HEK293 (cell line): ENCODE measurements around the gene RASSF8.

Experiments used
- OVOL3 ChIP-seq: fragments of 450-650 bp; formaldehyde crosslinking; IDR thresholded peaks from 2 replicates; pipeline ENCODE4 v1.5.1; 2016; ENCODE audit warnings: missing biosample characterization, missing genetic modification characterization
- ZBTB1 ChIP-seq: fragments of 450-650 bp; formaldehyde crosslinking; IDR thresholded peaks from 2 replicates; pipeline ENCODE4 v1.5.1; 2016; ENCODE audit warnings: missing biosample characterization, missing genetic modification characterization
- ZBTB8A ChIP-seq: fragments of 450-650 bp; formaldehyde crosslinking; IDR thresholded peaks from 2 replicates; pipeline ENCODE4 v1.5.1; 2016; ENCODE audit warnings: missing biosample characterization, missing genetic modification characterization
- ZEB2 ChIP-seq: fragments of 450-650 bp; formaldehyde crosslinking; IDR thresholded peaks from 2 replicates; pipeline ENCODE4 v1.5.1; 2016; ENCODE audit warnings: missing biosample characterization, missing genetic modification characterization
- ZNF155 ChIP-seq: fragments of 450-650 bp; formaldehyde crosslinking; IDR thresholded peaks from 2 replicates; pipeline ENCODE4 v1.5.1; 2016; ENCODE audit warnings: missing biosample characterization, missing genetic modification characterization
- ZNF19 ChIP-seq: fragments of 450-650 bp; formaldehyde crosslinking; IDR thresholded peaks from 2 replicates; pipeline ENCODE4; 2016; ENCODE audit warnings: missing biosample characterization, missing genetic modification characterization, low read depth
- ZNF555 ChIP-seq: fragments of 450-650 bp; formaldehyde crosslinking; conservative IDR thresholded peaks from 2 replicates; pipeline ENCODE4 v1.5.1; 2017; ENCODE audit warnings: missing biosample characterization, mild to moderate bottlenecking, missing genetic modification characterization, inconsistent platforms
- ZNF571 ChIP-seq: fragments of 450-650 bp; formaldehyde crosslinking; IDR thresholded peaks from 2 replicates; pipeline ENCODE4 v1.5.0; 2017; ENCODE audit warnings: missing biosample characterization, missing genetic modification characterization
- ZNF660 ChIP-seq: fragments of 450-650 bp; IDR thresholded peaks from 2 replicates; pipeline ENCODE4 v1.5.1; 2018; ENCODE audit warnings: missing biosample characterization, mild to moderate bottlenecking, missing genetic modification characterization
- TF ChIP-seq, protein P1 (sequence below): fragments of 450-650 bp; formaldehyde crosslinking; IDR thresholded peaks from 2 replicates; pipeline ENCODE4 v1.5.1; 2016; ENCODE audit warnings: missing biosample characterization, missing genetic modification characterization
- TF ChIP-seq, protein P2 (sequence below): fragments of 450-650 bp; formaldehyde crosslinking; IDR thresholded peaks from 2 replicates; pipeline ENCODE4 v1.5.1; 2016; ENCODE audit warnings: missing biosample characterization, missing genetic modification characterization
- TF ChIP-seq, protein P3 (sequence below): fragments of 450-650 bp; formaldehyde crosslinking; IDR thresholded peaks from 2 replicates; pipeline ENCODE4 v1.5.1; 2016; ENCODE audit warnings: missing biosample characterization, missing genetic modification characterization

DNA sequence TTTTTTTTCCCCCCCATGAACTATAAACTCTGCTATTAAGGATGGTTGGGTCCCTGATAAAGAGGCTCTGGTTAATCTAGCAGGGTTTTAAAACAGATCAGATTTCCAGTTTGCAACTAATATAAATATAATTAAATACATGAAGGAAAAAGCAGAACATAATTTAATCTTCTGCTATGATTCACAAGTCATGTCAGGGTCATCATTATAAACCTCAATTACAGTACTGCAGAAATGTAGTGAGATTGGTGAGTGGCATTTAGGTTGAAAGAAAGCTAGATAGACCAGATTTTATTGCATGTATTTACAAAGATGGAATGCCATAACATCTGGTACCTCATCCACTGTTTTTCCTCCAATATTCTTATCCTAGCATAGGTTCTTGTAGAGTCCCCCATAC lies 14.5 kb upstream of the RASSF8 start:
- TF ChIP-seq, protein P1, sequence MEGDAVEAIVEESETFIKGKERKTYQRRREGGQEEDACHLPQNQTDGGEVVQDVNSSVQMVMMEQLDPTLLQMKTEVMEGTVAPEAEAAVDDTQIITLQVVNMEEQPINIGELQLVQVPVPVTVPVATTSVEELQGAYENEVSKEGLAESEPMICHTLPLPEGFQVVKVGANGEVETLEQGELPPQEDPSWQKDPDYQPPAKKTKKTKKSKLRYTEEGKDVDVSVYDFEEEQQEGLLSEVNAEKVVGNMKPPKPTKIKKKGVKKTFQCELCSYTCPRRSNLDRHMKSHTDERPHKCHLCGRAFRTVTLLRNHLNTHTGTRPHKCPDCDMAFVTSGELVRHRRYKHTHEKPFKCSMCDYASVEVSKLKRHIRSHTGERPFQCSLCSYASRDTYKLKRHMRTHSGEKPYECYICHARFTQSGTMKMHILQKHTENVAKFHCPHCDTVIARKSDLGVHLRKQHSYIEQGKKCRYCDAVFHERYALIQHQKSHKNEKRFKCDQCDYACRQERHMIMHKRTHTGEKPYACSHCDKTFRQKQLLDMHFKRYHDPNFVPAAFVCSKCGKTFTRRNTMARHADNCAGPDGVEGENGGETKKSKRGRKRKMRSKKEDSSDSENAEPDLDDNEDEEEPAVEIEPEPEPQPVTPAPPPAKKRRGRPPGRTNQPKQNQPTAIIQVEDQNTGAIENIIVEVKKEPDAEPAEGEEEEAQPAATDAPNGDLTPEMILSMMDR (tag by site-specific recombination): no peak
- TF ChIP-seq ZNF155 (tag by site-specific recombination) (no peak), ZBTB8A (tag by site-specific recombination) (no peak), ZNF555 (no peak), OVOL3 (tag by site-specific recombination) (no peak), ZBTB1 (tag by site-specific recombination) (no peak), ZNF571 (tag by site-specific recombination) (no peak), ZNF660 (tag by site-specific recombination) (no peak), ZNF19 (tag by site-specific recombination) (no peak), ZEB2 (tag by site-specific recombination) (no peak)
- TF ChIP-seq, protein P2, sequence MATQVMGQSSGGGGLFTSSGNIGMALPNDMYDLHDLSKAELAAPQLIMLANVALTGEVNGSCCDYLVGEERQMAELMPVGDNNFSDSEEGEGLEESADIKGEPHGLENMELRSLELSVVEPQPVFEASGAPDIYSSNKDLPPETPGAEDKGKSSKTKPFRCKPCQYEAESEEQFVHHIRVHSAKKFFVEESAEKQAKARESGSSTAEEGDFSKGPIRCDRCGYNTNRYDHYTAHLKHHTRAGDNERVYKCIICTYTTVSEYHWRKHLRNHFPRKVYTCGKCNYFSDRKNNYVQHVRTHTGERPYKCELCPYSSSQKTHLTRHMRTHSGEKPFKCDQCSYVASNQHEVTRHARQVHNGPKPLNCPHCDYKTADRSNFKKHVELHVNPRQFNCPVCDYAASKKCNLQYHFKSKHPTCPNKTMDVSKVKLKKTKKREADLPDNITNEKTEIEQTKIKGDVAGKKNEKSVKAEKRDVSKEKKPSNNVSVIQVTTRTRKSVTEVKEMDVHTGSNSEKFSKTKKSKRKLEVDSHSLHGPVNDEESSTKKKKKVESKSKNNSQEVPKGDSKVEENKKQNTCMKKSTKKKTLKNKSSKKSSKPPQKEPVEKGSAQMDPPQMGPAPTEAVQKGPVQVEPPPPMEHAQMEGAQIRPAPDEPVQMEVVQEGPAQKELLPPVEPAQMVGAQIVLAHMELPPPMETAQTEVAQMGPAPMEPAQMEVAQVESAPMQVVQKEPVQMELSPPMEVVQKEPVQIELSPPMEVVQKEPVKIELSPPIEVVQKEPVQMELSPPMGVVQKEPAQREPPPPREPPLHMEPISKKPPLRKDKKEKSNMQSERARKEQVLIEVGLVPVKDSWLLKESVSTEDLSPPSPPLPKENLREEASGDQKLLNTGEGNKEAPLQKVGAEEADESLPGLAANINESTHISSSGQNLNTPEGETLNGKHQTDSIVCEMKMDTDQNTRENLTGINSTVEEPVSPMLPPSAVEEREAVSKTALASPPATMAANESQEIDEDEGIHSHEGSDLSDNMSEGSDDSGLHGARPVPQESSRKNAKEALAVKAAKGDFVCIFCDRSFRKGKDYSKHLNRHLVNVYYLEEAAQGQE (tag by site-specific recombination): no peak
- TF ChIP-seq, protein P3, sequence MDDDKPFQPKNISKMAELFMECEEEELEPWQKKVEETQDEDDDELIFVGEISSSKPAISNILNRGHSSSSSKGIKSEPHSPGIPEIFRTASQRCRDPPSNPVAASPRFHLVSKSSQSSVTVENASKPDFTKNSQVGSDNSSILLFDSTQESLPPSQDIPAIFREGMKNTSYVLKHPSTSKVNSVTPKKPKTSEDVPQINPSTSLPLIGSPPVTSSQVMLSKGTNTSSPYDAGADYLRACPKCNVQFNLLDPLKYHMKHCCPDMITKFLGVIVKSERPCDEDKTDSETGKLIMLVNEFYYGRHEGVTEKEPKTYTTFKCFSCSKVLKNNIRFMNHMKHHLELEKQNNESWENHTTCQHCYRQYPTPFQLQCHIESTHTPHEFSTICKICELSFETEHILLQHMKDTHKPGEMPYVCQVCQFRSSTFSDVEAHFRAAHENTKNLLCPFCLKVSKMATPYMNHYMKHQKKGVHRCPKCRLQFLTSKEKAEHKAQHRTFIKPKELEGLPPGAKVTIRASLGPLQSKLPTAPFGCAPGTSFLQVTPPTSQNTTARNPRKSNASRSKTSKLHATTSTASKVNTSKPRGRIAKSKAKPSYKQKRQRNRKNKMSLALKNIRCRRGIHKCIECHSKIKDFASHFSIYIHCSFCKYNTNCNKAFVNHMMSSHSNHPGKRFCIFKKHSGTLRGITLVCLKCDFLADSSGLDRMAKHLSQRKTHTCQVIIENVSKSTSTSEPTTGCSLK (tag by site-specific recombination): no peak
